Colonic mucosa (tissue), 4 donors: ENCODE results near the gene PARD6B. TPM values are rescaled to one million over a fixed set of nuclear protein-coding genes. Genes with fewer than 3 reads are reported as not detected.

Source experiments
- DNase-seq: peaks from one replicate; pipeline ENCODE4 v3.0.0-alpha.2; 2020
- H3K27ac ChIP-seq: fragments of 200-600 bp; one replicate; pipeline ENCODE4 v1.8.0; 2021
- H3K27me3 ChIP-seq: fragments of 200-600 bp; one replicate; pipeline ENCODE4 v1.8.0; 2021
- H3K36me3 ChIP-seq: fragments of 200-600 bp; one replicate; pipeline ENCODE4 v1.8.0; 2021
- H3K4me1 ChIP-seq: fragments of 200-600 bp; one replicate; pipeline ENCODE4 v1.8.0; 2021; ENCODE audit warnings: mild to moderate bottlenecking
- H3K4me3 ChIP-seq: fragments of 200-600 bp; one replicate; pipeline ENCODE4 v1.8.0; 2021
- H3K9ac ChIP-seq, 2 donors: one replicate each; pipeline ENCODE4 v1.7.0; 2013; ENCODE audit warnings: control low read depth in 2 of 2, low read depth in 2 of 2, low read length in 2 of 2
- H3K9me3 ChIP-seq: fragments of 200-600 bp; one replicate; pipeline ENCODE4 v1.8.0; 2021
- CTCF ChIP-seq: fragments of 200-600 bp; IDR thresholded peaks from one replicate; pipeline ENCODE4 v1.8.0; 2022; ENCODE audit warnings: antibody characterized with exemption, mild to moderate bottlenecking
- intact Hi-C: fragments of 100-400 bp; cut with DNase I; formaldehyde crosslinking; loops from one replicate; pipeline ENCODE4 v1.14.1; 2022
- total RNA-seq, 2 donors: library from RNA; stranded (reverse); fragmentation: NEBNext Ultra II Directional in 1 of 2; extraction: Animal tissue kit (Norgen Biotek cat#: 25700) in 1 of 2; gene quantifications; one replicate each; pipeline ENCODE4 v1.2.1, GENCODE V29; 2021
- donor health status: healthy.
- donor health status: DM: no; HTN: no; CAD: no.
- donor health status: DM: no; HTN: no; CAD: no.

Gene PARD6B
- 10 to 100 TPM; 16.6 to 35.6 TPM for total RNA-seq

GRCh38 chr20:50731055-50731929 is at the start of gene PARD6B:
Gene PARD6B, plus strand, starts transcription at chr20:50731580. Its CDS starts 207 bp downstream, at chr20:50731787.
- no peaks in the 10 kb centered on the region for H3K4me1 ChIP-seq
- H3K4me3 ChIP-seq: peak within 1 kb of the TSS; percentile 94
- intact Hi-C loops: loop anchor here (10.0 kb wide), 1 partner anchor 546 kb away; no protein-coding TSS in a partner anchor
- no peaks in the 10 kb centered on the region for H3K9me3 ChIP-seq
- H3K36me3 ChIP-seq: no peaks in the 10 kb centered on the region
- peak within 1 kb of the TSS; percentile 93 to 97 for H3K9ac ChIP-seq
- H3K27ac ChIP-seq: peak within 1 kb of the TSS; percentile 91
- DNase-seq: peak; percentile 99
- no peaks in the 10 kb centered on the region for H3K27me3 ChIP-seq
- TF ChIP-seq CTCF: no peak

GRCh38 chr20:50682065-50682464 is 49.3 kb upstream of the PARD6B start:
- no peak overlapping the region for H3K4me3 ChIP-seq
- TF ChIP-seq CTCF: no peak
- H3K4me1 ChIP-seq: no peaks in the 10 kb centered on the region
- no peaks in the 10 kb centered on the region for H3K36me3 ChIP-seq
- intact Hi-C loops: no loop called here
- DNase-seq: no peak
- no peaks in the 10 kb centered on the region for H3K27me3 ChIP-seq
- no peak overlapping the region for H3K9ac ChIP-seq
- no peaks in the 10 kb centered on the region for H3K9me3 ChIP-seq
- no peak overlapping the region for H3K27ac ChIP-seq

GRCh38 chr20:50682947-50683530 is 48.3 kb upstream of the PARD6B start:
- H3K9ac ChIP-seq: no peak overlapping the region
- no peaks in the 10 kb centered on the region for H3K36me3 ChIP-seq
- intact Hi-C loops: no loop called here
- no peak overlapping the region for H3K27ac ChIP-seq
- H3K4me1 ChIP-seq: no peaks in the 10 kb centered on the region
- no peaks in the 10 kb centered on the region for H3K27me3 ChIP-seq
- no peak for TF ChIP-seq CTCF
- no peaks in the 10 kb centered on the region for H3K9me3 ChIP-seq
- no peak for DNase-seq
- H3K4me3 ChIP-seq: no peak overlapping the region

GRCh38 chr20:50683570-50683969 is 47.8 kb upstream of the PARD6B start:
- no peak for TF ChIP-seq CTCF
- Histone ChIP-seq H3K4me1 (no peaks in the 10 kb centered on the region), H3K36me3 (no peaks in the 10 kb centered on the region), H3K9me3 (no peaks in the 10 kb centered on the region), H3K27me3 (no peaks in the 10 kb centered on the region), H3K9ac (no peak overlapping the region), H3K27ac (no peak overlapping the region), H3K4me3 (no peak overlapping the region)
- DNase-seq: no peak
- intact Hi-C loops: no loop called here

GRCh38 chr20:50686821-50687220 is 44.6 kb upstream of the PARD6B start:
- intact Hi-C loops: no loop called here
- H3K9ac ChIP-seq: no peak overlapping the region
- no peak overlapping the region for H3K4me3 ChIP-seq
- no peak overlapping the region for H3K27ac ChIP-seq
- peaks cover 8% of the 10 kb centered on the region for H3K27me3 ChIP-seq
- TF ChIP-seq CTCF: no peak
- H3K36me3 ChIP-seq: no peaks in the 10 kb centered on the region
- DNase-seq: no peak
- no peaks in the 10 kb centered on the region for H3K4me1 ChIP-seq
- no peaks in the 10 kb centered on the region for H3K9me3 ChIP-seq
